Chondrocyte (in vitro differentiated cells): ENCODE measurements around the gene FAF2. TPM values are rescaled to one million over a fixed set of nuclear protein-coding genes. Genes with fewer than 3 reads are reported as not detected.
"Not testable (repeated sequence)": the region's sequence is repeated elsewhere in the genome, so short reads cannot be mapped to it uniquely, and the experiment has no call there.

Source experiments
- DNase-seq: peaks from one replicate; pipeline ENCODE4 v3.0.0; 2021; ENCODE audit warnings: mixed read lengths, low spot score
- H3K27ac Mint-ChIP-seq: one replicate; pipeline ENCODE4 v1.8.0; 2021; ENCODE audit warnings: mild to moderate bottlenecking, moderate library complexity, mixed read lengths; ENCODE audit not compliant: unreplicated experiment
- H3K27me3 Mint-ChIP-seq: 2 replicates; pipeline ENCODE4 v1.8.0; 2021; ENCODE audit warnings: low read depth, mixed read lengths
- H3K36me3 Mint-ChIP-seq: 2 replicates; pipeline ENCODE4 v1.8.0; 2021; ENCODE audit warnings: low read depth, mixed read lengths
- H3K4me1 Mint-ChIP-seq: 2 replicates; pipeline ENCODE4 v1.8.0; 2021; ENCODE audit warnings: low read depth, mild to moderate bottlenecking, mixed read lengths
- H3K4me3 Mint-ChIP-seq: one replicate; pipeline ENCODE4 v1.8.0; 2021; ENCODE audit warnings: mild to moderate bottlenecking, moderate library complexity, mixed read lengths; ENCODE audit not compliant: unreplicated experiment
- H3K9me3 Mint-ChIP-seq: 2 replicates; pipeline ENCODE4 v1.8.0; 2021; ENCODE audit warnings: low read depth, mixed read lengths
- CTCF ChIP-seq: fragments of 200-600 bp; sonication (generic); IDR thresholded peaks from 2 replicates; pipeline ENCODE4 v1.5.0; 2021; ENCODE audit warnings: antibody characterized with exemption, mild to moderate bottlenecking, moderate library complexity
- total RNA-seq: library from RNA; stranded (reverse); gene quantifications from 3 replicates; pipeline ENCODE4 v1.2.1, GENCODE V29; 2021

FAF2 gene
- total RNA-seq, 1 donor from 2014 or later, result 40.0 TPM

- H3K4me1 Mint-ChIP-seq, result peaks cover 14% of the 10 kb centered on the region
- H3K27me3 Mint-ChIP-seq, result peaks cover 11% of the 10 kb centered on the region
- no peak for DNase-seq
- no peak overlapping the region for H3K4me3 Mint-ChIP-seq
- H3K27ac Mint-ChIP-seq, result no peak overlapping the region
- no peak for TF ChIP-seq CTCF
- no peaks in the 10 kb centered on the region for H3K36me3 Mint-ChIP-seq
- H3K9me3 Mint-ChIP-seq, result no peaks in the 10 kb centered on the region
These were observed 7.1 kb upstream of the FAF2 start for GRCh38 chr5:176440927-176441706.

- no peaks in the 10 kb centered on the region for H3K9me3 Mint-ChIP-seq
- H3K4me3 Mint-ChIP-seq, result no peak overlapping the region
- peaks cover 13% of the 10 kb centered on the region for H3K4me1 Mint-ChIP-seq
- no peaks in the 10 kb centered on the region for H3K36me3 Mint-ChIP-seq
- no peak for TF ChIP-seq CTCF
- no peak for DNase-seq
- H3K27me3 Mint-ChIP-seq, result peaks cover 11% of the 10 kb centered on the region
- H3K27ac Mint-ChIP-seq, result no peak overlapping the region
These were observed 6.3 kb upstream of the FAF2 start for GRCh38 chr5:176441921-176442323.

DNA sequence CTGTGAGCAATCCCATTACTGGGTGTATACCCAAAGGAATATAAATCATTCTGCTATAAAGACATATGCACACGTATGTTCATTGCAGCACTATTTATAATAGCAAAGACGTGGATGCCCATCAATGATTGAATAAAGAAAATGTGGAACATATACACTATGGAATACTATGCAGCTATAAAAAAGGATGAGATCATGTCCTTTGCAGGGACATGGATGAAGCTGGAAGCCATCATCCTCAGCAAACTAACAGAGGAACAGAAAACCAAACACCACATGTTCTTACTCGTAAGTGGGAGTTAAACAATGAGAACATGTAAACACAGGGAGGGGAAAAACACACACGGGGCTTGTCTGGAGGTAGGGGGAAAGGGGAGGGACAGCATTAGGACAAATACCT, 5.3 kb upstream of the FAF2 start:
- H3K27ac Mint-ChIP-seq, H3K4me3 Mint-ChIP-seq, H3K36me3 Mint-ChIP-seq, H3K9me3 Mint-ChIP-seq, DNase-seq: not testable (repeated sequence)
- H3K27me3 Mint-ChIP-seq, result peaks cover 11% of the 10 kb centered on the region
- H3K4me1 Mint-ChIP-seq, result peaks cover 14% of the 10 kb centered on the region

- DNase-seq, result no peak
- H3K4me3 Mint-ChIP-seq, result no peak overlapping the region
- no peaks in the 10 kb centered on the region for H3K9me3 Mint-ChIP-seq
- H3K4me1 Mint-ChIP-seq, result peaks cover 16% of the 10 kb centered on the region
- H3K27ac Mint-ChIP-seq, result no peak overlapping the region
- no peak for TF ChIP-seq CTCF
- no peaks in the 10 kb centered on the region for H3K36me3 Mint-ChIP-seq
- H3K27me3 Mint-ChIP-seq, result peaks cover 11% of the 10 kb centered on the region
These were observed 3.4 kb upstream of the FAF2 start for GRCh38 chr5:176444742-176445141.

GRCh38 chr5:176446028-176446665, 2.0 kb upstream of the FAF2 start:
- peaks cover 6% of the 10 kb centered on the region for H3K27me3 Mint-ChIP-seq
- no peak for TF ChIP-seq CTCF
- no peak overlapping the region for H3K27ac Mint-ChIP-seq
- peaks cover 22% of the 10 kb centered on the region for H3K4me1 Mint-ChIP-seq
- no peaks in the 10 kb centered on the region for H3K36me3 Mint-ChIP-seq
- no peak for DNase-seq
- peak overlapping the region; percentile 6 for H3K4me3 Mint-ChIP-seq
- no peaks in the 10 kb centered on the region for H3K9me3 Mint-ChIP-seq
